ENCODE data around the gene C1orf141. TPM values are rescaled to one million over a fixed set of nuclear protein-coding genes. Genes with fewer than 3 reads are reported as not detected.

The C1orf141 gene
- total and polyA plus RNA-seq, 8 donors = 0.14 TPM; not detected in 7

GRCh38 chr1:67165468-67166041, 30.8 kb upstream of the C1orf141 start:
- WGBS, 2 donors = 97 to 98% methylated on average over 4 of the region's 4 CpGs
- DNase-seq (no peak), ATAC-seq (no peak), FAIRE-seq (no peak)
- H3K27ac ChIP-seq = no peak overlapping the region
- no peaks in the 10 kb centered on the region for H3K36me3 ChIP-seq
- intact Hi-C loops (cut with DNase I) = no loop called here
- TF ChIP-seq, protein P1, sequence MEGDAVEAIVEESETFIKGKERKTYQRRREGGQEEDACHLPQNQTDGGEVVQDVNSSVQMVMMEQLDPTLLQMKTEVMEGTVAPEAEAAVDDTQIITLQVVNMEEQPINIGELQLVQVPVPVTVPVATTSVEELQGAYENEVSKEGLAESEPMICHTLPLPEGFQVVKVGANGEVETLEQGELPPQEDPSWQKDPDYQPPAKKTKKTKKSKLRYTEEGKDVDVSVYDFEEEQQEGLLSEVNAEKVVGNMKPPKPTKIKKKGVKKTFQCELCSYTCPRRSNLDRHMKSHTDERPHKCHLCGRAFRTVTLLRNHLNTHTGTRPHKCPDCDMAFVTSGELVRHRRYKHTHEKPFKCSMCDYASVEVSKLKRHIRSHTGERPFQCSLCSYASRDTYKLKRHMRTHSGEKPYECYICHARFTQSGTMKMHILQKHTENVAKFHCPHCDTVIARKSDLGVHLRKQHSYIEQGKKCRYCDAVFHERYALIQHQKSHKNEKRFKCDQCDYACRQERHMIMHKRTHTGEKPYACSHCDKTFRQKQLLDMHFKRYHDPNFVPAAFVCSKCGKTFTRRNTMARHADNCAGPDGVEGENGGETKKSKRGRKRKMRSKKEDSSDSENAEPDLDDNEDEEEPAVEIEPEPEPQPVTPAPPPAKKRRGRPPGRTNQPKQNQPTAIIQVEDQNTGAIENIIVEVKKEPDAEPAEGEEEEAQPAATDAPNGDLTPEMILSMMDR (IDR thresholded peaks at IDR 0.05) = no peak
- peaks cover 5 to 10% (median 6%) of the 10 kb centered on the region in 3 donors for H3K4me1 ChIP-seq
- H3K4me3 ChIP-seq = no peak overlapping the region
- no peaks in the 10 kb centered on the region for H3K27me3 ChIP-seq
- H3K9me3 ChIP-seq = no peaks in the 10 kb centered on the region

GRCh38 chr1:67162954-67163353, 28.2 kb upstream of the C1orf141 start:
- Histone ChIP-seq H3K27ac (no peak overlapping the region), H3K4me3 (no peak overlapping the region), H3K9me3 (no peaks in the 10 kb centered on the region), H3K27me3 (no peaks in the 10 kb centered on the region), H3K36me3 (no peaks in the 10 kb centered on the region), H3K4me1 (no peaks in the 10 kb centered on the region)
- FAIRE-seq (no peak), DNase-seq (no peak), ATAC-seq (no peak)
- 92 to 97% methylated on average over 2 of the region's 2 CpGs for WGBS, 2 donors
- TF ChIP-seq, protein P1 (IDR thresholded peaks at IDR 0.05) = no peak
- intact Hi-C loops (cut with DNase I) = no loop called here

- no peak for ATAC-seq
- no peak for FAIRE-seq
Measured at GRCh38 chr1:67159233-67159632, 24.5 kb upstream of the C1orf141 start.

DNA sequence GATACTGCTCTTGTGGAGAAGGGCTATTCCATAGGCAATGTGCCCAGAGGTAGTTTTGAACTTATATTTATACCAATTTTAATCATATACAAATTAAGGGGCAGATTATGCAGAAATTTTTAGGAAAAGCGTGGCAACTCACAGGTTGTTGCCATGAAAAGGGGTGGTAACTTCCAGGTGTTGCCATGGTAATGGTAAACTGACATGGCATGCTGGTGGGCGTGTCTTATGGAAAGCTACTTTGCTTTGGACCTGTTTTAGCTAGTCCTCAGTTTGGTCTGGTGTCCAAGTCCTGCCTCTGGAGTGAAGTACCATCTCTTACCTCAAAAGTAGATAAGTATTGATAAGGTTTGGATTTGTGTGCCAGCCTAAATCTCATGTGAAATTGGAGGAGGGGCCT, 23.6 kb upstream of the C1orf141 start:
- intact Hi-C loops (cut with DNase I) = no loop called here
- no peak overlapping the region for H3K4me3 ChIP-seq
- DNase-seq (no peak), ATAC-seq (no peak), FAIRE-seq (no peak)
- no peaks in the 10 kb centered on the region for H3K4me1 ChIP-seq
- H3K27me3 ChIP-seq = no peaks in the 10 kb centered on the region
- no peak overlapping the region for H3K27ac ChIP-seq
- no peaks in the 10 kb centered on the region for H3K9me3 ChIP-seq
- 45 to 72% methylated on average over 2 of the region's 2 CpGs for WGBS, 2 donors
- no peaks in the 10 kb centered on the region for H3K36me3 ChIP-seq
- TF ChIP-seq, protein P1 (IDR thresholded peaks at IDR 0.05) = no peak

More at GRCh38 chr1:67159233-67159632, 24.5 kb upstream of the C1orf141 start:
- H3K36me3 ChIP-seq = no peaks in the 10 kb centered on the region
- H3K27me3 ChIP-seq = no peaks in the 10 kb centered on the region
- H3K4me1 ChIP-seq = no peaks in the 10 kb centered on the region
- H3K9me3 ChIP-seq = no peaks in the 10 kb centered on the region
- H3K4me3 ChIP-seq = no peak overlapping the region
- DNase-seq = no peak
- intact Hi-C loops (cut with DNase I) = no loop called here
- TF ChIP-seq, protein P1 (IDR thresholded peaks at IDR 0.05) = no peak
- H3K27ac ChIP-seq = no peak overlapping the region
- 86 to 89% methylated on average over 2 of the region's 2 CpGs for WGBS, 2 donors

- no peak for FAIRE-seq
- H3K4me1 ChIP-seq = peaks cover 0 to 6% (median 0%) of the 10 kb centered on the region in 3 donors
- H3K4me3 ChIP-seq = no peak overlapping the region
- H3K36me3 ChIP-seq = no peaks in the 10 kb centered on the region
- intact Hi-C loops (cut with DNase I) = no loop called here
- no peak overlapping the region for H3K27ac ChIP-seq
- WGBS, 2 donors = 82 to 86% methylated on average over 4 of the region's 4 CpGs
- no peak for ATAC-seq
- H3K27me3 ChIP-seq = no peaks in the 10 kb centered on the region
- TF ChIP-seq, protein P1 (IDR thresholded peaks at IDR 0.05) = no peak
- DNase-seq = no peak
- H3K9me3 ChIP-seq = no peaks in the 10 kb centered on the region
Measured at GRCh38 chr1:67150931-67151330, 16.2 kb upstream of the C1orf141 start.

Measured in pancreas (tissue), 10 donors.